HG03432 (cell line): ENCODE results near the gene SHH.

Source experiments
- ATAC-seq: cut with Tn5 transposase; IDR thresholded peaks from one replicate; pipeline ENCODE4 v1.9.1; 2021; ENCODE audit warnings: mild to moderate bottlenecking, moderate library complexity; ENCODE audit not compliant: unreplicated experiment

Gene SHH

GRCh38 chr7:155794196-155794595, 18.1 kb downstream of the SHH start:
- ATAC-seq, result no peak

GRCh38 chr7:155793720-155794119, 18.5 kb downstream of the SHH start:
- no peak for ATAC-seq

DNA sequence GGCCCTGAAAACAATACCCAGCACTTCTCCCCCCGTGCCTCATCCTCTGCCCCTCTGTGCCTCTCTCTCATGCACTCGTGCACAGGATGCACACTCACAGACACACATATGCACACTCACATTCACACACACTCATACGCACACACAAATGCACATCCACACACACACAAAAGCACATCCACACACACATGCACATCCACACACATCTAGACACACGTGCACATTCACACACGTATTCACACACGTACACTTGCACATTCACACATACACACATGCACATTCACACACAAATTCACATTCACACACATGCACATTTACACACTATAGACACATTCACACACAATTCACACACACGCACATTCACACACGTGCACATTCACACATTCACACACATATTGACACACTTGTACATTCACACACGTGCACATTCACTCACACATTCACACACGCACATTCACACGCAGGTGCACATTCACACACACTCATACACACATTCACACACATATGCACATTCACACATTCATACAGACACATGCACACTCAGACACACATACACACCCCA, 19.2 kb downstream of the SHH start:
- no peak for ATAC-seq

GRCh38 chr7:155792315-155792960, 19.8 kb downstream of the SHH start:
- ATAC-seq, result no peak

- no peak for ATAC-seq
Observed at GRCh38 chr7:155791836-155792235, 20.4 kb downstream of the SHH start.

DNA sequence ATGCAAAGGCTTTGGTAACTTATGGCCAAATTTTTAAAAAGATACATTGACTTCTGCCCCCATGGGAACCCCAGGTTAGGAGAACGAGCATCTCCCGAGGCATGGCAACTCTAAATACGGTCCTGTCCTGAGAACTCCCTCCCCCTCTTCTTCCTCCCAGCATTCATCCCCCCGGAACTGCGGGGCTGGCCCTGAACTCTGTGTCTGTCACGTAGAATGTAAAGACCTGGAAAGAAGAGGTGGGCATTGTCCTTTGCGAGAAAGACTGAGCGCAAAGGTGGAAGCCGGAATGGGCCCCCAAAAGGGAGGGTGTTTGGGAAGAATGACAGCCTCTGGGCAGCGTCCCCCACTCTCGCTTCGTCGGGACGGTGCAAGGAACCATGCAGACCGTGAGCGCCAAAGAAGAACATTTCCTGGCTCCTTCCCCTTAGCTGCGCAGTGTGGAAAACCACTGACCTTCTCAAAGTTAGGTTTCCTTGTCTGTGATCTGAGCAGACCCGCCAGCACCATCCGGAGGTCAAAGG, 21.0 kb downstream of the SHH start:
- ATAC-seq, result no peak

GRCh38 chr7:155790666-155791065, 21.6 kb downstream of the SHH start:
- no peak for ATAC-seq

DNA sequence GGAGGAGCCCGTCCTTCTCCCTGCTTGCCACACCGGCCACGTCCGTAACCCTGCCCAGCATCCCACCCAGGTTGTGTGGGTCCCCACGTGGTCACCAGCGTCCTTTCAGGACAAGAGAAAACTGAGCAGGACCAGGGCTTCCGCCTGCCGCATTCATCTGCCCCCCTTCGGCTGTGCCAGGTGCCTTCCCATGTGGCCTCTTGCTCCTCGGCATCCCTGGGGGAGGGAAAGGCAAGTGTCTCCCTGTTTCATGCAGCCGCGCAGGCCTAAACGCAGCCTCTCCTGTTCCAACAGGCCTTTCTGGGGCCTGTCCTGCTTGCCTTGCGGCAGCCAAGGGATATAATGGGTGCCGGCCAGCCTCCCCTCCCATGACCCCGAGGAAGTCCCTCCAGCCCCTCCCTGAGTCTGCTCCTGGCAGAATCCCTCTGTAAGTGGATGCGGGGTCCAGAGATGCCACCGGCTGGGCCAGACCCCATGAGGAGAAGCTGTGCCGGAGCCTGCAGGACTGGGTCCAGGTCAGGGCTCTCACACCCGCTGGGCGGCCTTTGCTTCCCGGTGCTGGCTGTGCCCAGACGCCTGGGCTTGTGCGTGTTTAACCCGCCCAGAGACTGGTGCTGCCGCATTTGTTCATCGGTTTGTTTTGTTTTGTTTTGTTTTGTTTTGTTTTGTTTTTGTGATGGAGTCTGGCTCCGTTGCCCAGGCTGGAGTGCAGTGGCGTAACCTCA, 23.1 kb downstream of the SHH start:
- ATAC-seq, result no peak

- no peak for ATAC-seq
Observed at GRCh38 chr7:155788616-155789000, 23.7 kb downstream of the SHH start.

DNA sequence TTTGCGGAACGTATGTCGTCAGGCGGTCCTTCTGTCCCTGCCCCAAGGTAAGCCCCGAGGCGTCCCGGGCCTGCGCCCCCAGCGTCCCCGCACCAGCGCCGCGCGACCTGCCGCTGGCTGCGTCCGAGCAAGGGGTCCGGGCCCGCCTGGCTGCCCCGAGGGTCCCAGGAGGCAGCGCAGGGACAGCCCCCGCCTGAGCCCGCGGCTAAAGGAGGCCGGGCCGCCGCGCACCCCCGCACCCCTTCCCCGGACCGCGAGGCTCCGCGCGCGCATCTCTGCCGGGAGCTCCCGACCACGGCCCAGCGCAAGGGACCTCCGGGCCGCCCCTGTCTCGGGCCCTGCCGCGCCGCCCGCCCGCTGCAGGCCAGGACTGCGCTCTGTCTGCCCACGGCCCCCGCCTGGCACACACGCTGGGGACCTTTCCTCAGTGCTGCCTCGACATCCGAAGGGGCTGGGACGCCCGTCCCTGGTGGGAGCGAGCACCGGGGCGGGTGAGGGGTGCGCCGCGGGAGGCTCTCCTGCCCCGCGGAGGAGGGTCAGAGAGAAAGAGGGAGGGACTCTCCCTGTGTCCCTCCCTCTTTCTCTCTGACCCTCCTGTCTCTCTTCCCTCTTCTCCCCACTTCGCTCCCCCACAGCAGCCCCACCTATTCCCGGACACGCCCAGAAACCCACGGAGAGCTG, 25.0 kb downstream of the SHH start:
- no peak for ATAC-seq

GRCh38 chr7:155786491-155786890, 25.8 kb downstream of the SHH start:
- ATAC-seq, result no peak

- ATAC-seq, result no peak
Observed at GRCh38 chr7:155785536-155785935, 26.7 kb downstream of the SHH start.

- ATAC-seq, result no peak
Observed at GRCh38 chr7:155782466-155782865, 29.8 kb downstream of the SHH start.

DNA sequence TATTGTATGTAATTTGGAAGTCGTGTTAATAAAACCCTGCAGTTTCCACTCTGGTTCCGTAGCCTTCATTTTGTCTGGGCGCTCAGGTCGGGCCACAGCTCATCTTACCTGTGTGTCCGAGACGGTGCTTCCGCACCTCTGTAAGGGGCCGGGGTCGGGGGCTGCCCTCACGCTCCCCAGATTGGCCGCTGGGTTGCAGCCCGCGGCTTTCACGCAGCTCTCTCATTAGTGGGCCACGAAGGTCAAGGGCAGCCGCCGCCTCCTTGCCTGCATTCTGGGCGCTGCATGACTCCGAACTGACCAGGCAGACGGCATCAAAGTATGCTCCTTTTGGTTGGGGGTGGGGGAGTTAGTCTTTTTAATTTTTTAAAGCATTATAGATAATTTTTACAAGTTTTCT, 30.8 kb downstream of the SHH start:
- ATAC-seq, result no peak

DNA sequence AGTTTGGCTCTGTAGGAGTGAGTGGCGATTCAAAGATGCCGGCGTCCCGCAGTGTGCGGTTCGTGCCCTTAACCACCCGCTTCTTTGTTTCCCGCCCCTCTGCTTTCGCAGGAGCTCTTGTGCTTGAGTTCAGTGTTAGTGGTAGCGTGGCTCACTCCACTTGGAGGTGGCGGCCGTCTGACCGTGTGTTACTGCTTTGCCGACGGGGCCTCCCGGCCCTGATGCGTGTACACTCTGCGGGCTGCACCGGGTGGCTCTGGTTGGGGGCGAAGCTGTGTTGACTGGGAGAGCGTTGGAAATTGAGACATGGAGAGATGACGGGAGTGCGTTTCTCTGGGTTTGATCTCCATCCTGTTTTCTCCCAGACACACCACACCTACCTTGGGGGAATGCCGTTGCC, 31.4 kb downstream of the SHH start:
- no peak for ATAC-seq

- no peak for ATAC-seq
Observed at GRCh38 chr7:155778349-155778748, 33.9 kb downstream of the SHH start.

DNA sequence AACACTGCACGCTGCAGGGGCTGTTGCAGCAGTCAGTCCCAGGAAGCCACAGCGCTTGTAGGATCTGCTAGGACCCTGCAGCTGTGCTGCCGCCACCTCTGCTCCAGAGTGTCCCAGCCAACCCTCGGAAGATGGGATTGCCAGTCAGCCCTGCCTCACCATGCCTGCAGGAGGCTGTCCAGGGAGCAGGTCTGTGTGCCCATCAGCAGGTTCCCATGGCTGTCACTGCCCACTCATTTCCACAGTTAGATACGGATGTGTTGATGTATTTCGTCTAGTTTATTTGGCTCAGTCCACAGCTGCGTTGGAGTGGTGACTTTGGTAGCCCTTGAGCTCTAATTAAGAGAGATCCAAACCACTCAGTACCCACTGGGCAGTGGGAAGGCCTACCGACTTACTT, 35.7 kb downstream of the SHH start:
- no peak for ATAC-seq

DNA sequence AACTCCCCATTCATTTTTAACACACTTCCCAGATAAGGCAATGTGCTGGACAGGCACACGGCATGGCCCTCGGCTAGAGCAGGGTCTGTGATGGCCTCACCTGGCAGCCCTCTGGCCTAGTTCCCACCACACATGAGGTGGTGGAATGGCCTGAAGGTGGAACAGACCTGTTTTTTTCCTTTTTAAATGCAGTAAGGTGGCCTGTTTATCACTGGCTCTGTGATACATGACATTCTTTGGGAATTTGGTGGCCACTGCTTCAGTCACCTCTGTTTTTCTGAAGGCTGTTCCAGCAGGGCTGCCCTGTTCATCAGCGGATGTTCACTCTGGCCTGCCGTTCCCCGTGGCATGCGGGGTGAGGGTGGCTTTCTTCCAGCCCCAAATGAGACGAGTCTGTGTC, 36.6 kb downstream of the SHH start:
- ATAC-seq, result no peak

DNA sequence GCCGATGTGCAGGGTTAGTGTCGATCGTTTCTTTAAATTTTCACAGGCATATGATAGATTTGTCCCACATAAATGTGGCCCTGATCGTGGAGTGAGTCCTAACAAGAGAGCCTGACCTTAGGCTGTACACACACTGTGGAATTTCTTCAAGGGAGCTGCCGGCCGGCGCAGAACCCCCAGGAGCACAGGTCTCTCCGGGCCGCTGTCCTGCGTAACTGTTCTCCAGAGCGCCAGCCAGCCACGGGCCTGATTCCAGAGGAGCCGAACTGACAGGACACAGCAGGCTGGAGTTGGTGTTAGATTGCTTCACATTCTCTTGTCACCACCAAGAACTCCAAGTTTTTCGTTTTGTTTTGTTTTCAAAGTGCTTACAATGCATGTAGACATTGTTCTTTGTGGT, 37.3 kb downstream of the SHH start:
- ATAC-seq, result no peak

- no peak for ATAC-seq
Observed at GRCh38 chr7:155773531-155773930, 38.7 kb downstream of the SHH start.

DNA sequence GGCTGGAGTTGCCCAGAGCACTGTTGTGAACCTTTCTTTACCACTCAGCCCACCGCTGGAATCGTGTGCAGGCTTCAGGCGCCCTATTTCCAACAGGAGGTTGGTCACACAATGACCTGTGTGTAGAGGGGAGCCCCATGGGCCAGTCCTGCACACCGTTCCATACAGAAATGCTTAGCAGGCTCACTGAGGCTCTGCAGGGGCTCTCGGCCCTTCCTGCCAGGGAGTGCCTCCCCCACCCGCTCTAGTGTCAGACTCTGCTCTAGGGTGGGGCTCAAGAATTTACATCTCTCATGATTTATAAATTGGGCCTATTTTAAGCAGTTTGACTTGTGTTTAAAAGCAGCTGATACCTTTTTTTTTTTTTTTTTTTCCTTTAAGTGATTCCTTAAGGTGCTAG, 42.0 kb downstream of the SHH start:
- no peak for ATAC-seq

- ATAC-seq, result no peak
Observed at GRCh38 chr7:155769701-155770100, 42.6 kb downstream of the SHH start.
